GM23248 (cell line): ENCODE results near the gene UBTD2.
"Not testable (repeated sequence)": the region's sequence is repeated elsewhere in the genome, so short reads cannot be mapped to it uniquely, and the experiment has no call there.

Source experiments
- EZH2 ChIP-seq: fragments of 200-600 bp; sonication (generic); IDR thresholded peaks from 2 replicates; pipeline ENCODE4 v1.6.1; 2018; ENCODE audit warnings: antibody characterized with exemption, mild to moderate bottlenecking; ENCODE audit not compliant: insufficient read depth, poor library complexity, severe bottlenecking
- EZH2phosphoT487 ChIP-seq: fragments of 200-600 bp; sonication (generic); IDR thresholded peaks from 2 replicates; pipeline ENCODE4 v1.6.1; 2018; ENCODE audit warnings: antibody characterized with exemption, moderate library complexity, mild to moderate bottlenecking, low read depth; ENCODE audit not compliant: insufficient read depth

DNA sequence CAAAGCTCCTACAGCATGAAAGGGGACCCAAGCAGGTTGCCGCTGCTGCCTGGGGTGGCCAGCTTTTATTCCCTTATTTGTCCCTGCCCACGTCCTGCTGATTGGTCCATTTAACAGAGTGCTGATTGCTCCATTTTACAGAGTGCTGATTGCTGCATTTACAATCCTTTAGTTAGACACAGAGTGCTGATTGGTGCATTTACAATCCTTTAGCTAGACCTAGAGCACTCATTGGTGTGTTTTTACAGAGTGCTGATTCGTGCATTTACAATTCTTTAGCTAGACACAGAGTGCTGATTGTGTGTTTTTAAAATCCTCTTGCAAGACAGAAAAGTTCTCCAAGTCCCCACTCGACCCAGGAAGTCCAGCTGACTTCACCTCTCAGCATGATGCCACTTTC is 85.8 kb downstream of the UBTD2 start:
- TF ChIP-seq EZH2, EZH2phosphoT487: not testable (repeated sequence)
